GM19023 (cell line): Measurements from ENCODE around the gene AMZ1.
"Not testable (repeated sequence)": the region's sequence is repeated elsewhere in the genome, so short reads cannot be mapped to it uniquely, and the experiment has no call there.

Source experiments
- ATAC-seq: cut with Tn5 transposase; IDR thresholded peaks from one replicate; pipeline ENCODE4 v1.9.1; 2021; ENCODE audit warnings: mild to moderate bottlenecking, moderate library complexity; ENCODE audit not compliant: unreplicated experiment

Gene AMZ1

GRCh38 chr7:2666588-2667250 is 21.3 kb upstream of the AMZ1 start:
- ATAC-seq = no peak

GRCh38 chr7:2667843-2668242 is 20.2 kb upstream of the AMZ1 start:
- no peak for ATAC-seq

- ATAC-seq = no peak
Observed at GRCh38 chr7:2668401-2668800, 19.6 kb upstream of the AMZ1 start.

- ATAC-seq = no peak
Observed at GRCh38 chr7:2670171-2670570, 17.8 kb upstream of the AMZ1 start.

GRCh38 chr7:2670720-2671391 is 17.1 kb upstream of the AMZ1 start:
- no peak for ATAC-seq

- ATAC-seq = not testable (repeated sequence)
Observed at GRCh38 chr7:2673214-2673613, 14.8 kb upstream of the AMZ1 start.

GRCh38 chr7:2673934-2674333 is 14.1 kb upstream of the AMZ1 start:
- no peak for ATAC-seq

- ATAC-seq = no peak
Observed at GRCh38 chr7:2675256-2675764, 12.7 kb upstream of the AMZ1 start.

GRCh38 chr7:2676576-2676975 is 11.4 kb upstream of the AMZ1 start:
- not testable (repeated sequence) for ATAC-seq

- not testable (repeated sequence) for ATAC-seq
Observed at GRCh38 chr7:2678454-2678853, 9.5 kb upstream of the AMZ1 start.

- ATAC-seq = not testable (repeated sequence)
Observed at GRCh38 chr7:2679135-2680127, 8.6 kb upstream of the AMZ1 start.

- no peak for ATAC-seq
Observed at GRCh38 chr7:2680256-2680655, 7.7 kb upstream of the AMZ1 start.

- no peak for ATAC-seq
Observed at GRCh38 chr7:2680792-2681490, 7.1 kb upstream of the AMZ1 start.

- no peak for ATAC-seq
Observed at GRCh38 chr7:2681929-2682799, 5.8 kb upstream of the AMZ1 start.

- no peak for ATAC-seq
Observed at GRCh38 chr7:2684501-2684900, 3.5 kb upstream of the AMZ1 start.

GRCh38 chr7:2686101-2686500 is 1.9 kb upstream of the AMZ1 start:
- ATAC-seq = no peak

GRCh38 chr7:2687338-2687869 is 598 bp upstream of the AMZ1 start:
- ATAC-seq = no peak

- ATAC-seq = peak; percentile 77
Observed at GRCh38 chr7:2688409-2689342, 674 bp downstream of the AMZ1 start.
